RCC 7860 (cell line): ENCODE data around the gene CACUL1.
A peak's percentile ranks its signal among the peaks of the same experiment; 100 is the strongest.
"Not testable (repeated sequence)": the region's sequence is repeated elsewhere in the genome, so short reads cannot be mapped to it uniquely, and the experiment has no call there.

Source experiments
- DNase-seq: peaks from one replicate; pipeline ENCODE4 v3.0.0-alpha.2; 2015; ENCODE audit warnings: low spot score
- FAIRE-seq: peaks from 2 replicates; lab custom pipeline; 2012; peaks lifted over from hg19 to GRCh38; lab: Jason Lieb, UNC

The CACUL1 gene

DNA sequence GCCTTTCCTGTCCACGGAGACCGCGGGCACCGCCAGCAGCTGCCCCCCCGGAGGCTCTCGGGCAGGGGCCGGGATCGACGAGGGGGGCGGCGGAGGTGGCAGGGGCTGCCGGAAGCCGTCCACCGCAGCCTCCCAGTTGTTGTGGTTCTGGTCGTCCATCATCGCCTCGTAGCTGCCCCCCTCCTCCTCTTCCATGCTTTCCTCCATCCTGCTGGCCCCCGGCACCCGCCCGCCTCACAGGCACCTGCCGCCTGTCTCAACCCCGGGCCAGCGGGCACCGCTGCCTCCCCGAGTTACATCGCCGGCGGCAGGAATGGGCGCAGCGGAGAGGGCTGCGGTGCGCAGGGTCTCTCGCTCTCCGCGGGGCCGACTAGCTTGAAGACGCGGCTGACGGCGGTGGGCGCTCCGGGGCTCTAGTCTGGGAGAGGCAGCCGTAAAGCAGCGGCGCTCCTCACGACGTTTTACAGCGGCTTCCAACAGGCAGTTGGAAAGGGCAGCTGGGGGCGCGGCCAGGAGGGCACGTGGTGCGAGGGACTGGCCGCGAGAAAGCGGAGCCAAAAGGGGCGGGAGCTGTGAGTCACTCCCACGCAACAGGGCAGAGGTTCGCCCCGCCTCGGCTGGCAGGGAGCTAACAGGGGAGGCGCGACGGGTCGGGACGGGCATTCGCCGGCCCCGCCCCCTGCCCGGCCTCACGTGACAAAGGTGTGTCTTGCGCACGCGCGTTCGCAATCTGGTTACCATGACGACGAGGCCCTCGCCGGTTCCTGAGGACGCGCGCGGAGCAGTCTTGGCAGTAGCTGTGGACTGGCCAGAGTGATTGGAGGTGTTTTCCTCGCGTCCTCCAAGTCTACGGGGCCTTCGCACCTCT is at the start of gene CACUL1:
CACUL1 (minus strand) TSS at position 415 of the 868 bp plus-strand sequence; CDS start at position 207, 208 bp downstream.
- FAIRE-seq (peak; percentile 86), DNase-seq (peak; percentile 99)

DNA sequence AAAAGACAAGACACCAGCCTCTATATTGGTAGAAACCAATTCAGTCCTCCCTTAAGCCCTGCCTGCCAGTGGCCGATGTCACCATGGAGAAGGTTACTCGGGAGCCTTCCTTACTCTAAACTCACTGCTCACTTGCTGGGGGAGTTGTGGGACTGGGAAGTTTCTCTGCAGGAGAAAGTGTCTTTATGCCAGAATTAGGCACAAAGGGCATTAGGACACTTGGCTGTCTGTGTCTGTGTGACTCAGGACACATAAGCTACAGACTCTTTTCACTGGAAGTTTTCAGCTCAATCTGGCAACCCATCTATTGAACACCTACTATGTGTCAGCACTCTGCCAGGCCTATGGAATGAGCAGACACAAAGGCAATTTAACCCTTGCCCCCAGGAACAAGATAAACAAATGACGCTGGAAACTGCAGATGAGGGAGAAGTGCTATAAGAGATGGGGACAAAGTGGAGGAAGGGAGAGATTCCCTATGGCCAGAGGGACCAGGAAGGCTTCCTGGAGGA is 49.5 kb upstream of the CACUL1 start:
- FAIRE-seq = no peak

DNA sequence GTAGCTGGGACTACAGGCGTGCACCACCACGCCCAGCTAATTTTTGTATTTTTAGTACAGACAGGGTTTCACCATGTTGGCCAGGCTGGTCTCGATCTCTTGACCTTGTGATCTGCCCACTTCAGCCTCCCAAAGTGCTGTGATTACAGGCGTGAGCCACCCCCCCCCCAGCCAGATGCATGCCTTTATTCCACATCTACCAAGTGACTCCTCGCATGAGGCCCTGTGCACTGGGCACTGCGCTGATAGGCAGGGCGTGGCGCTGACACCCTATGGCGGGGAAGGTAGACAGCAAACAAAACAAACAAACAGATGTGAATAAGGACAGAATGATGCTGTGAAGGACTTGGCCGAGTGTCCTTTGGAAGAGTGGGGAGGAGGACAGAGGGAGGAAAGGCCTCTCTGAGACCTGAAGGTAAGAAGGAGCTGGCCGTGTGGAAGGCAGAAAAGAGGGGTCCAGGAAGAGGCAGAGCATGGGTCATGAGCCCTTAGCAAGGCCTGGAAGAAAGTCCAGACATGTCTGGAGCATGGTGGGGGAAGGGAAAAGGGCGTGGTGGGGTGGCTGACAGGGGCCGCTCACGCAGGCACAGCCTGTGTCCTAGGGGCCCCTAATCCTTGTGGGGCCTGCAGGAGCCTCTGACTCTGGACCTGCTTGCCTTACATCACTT is 47.5 kb upstream of the CACUL1 start:
- DNase-seq (no peak), FAIRE-seq (no peak)

More for the DNA sequence above, 49.5 kb upstream of the CACUL1 start:
- DNase-seq = no peak

DNA sequence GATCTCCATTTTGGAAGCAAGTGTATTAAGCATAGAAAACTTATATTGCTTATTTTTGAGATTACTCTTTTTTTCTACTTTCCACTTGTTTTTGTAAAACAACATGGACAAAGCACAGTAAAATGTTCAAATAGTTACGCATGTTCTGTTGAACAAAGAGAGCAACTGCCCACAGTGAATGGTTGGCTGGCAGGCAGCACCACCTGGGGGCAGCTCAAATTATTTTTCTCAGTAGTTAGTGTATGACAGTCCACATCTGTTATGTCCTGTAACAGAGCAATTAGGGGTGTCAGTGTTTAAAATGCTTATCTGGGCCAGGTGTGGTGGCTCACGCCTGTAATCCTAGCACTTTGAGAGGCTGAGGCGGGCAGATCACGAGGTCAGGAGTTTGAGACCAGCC is 46.1 kb upstream of the CACUL1 start:
- DNase-seq (no peak), FAIRE-seq (no peak)

DNA sequence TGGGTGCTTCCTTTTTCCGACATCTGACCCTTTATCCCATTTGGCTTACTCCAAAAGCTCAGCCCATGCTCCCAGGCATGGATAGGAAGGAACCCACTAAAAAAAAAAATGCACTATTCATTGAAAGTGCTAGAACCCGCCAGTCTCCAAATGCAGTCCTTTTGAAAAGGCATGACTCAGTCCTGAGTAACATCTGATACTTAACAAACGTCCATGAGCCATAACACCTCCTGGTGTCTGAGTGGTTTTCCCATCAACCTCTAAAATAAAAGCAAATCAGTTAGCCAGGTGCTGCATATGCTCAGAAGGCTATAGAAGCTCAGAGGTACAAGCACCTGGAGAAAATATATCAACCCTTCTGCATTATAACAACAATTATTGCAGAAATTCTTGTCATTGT is 45.0 kb upstream of the CACUL1 start:
- peak; percentile 69 for DNase-seq
- peak; percentile 79 for FAIRE-seq

DNA sequence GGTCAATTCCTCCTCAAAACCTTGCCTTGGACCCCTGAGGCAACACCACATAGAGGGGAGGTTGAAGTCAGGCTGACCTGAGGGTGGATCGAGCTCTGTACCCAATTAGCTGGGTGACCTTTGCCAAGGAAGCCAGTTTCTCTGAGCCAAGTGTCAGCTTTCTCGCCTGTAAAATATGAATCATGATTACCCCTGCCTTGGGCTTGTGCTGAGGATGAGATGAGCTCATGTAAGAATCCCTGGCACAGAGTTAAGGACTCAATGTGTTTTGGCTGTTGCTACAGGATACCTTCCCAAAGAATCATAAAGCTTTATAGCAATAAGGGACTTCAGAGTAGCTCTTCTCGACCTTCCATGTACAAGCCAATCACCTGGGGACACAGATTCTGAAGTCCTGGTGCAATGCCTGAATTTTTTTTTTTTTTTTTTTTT is 43.5 kb upstream of the CACUL1 start:
- DNase-seq = peak; percentile 87
- no peak for FAIRE-seq

DNA sequence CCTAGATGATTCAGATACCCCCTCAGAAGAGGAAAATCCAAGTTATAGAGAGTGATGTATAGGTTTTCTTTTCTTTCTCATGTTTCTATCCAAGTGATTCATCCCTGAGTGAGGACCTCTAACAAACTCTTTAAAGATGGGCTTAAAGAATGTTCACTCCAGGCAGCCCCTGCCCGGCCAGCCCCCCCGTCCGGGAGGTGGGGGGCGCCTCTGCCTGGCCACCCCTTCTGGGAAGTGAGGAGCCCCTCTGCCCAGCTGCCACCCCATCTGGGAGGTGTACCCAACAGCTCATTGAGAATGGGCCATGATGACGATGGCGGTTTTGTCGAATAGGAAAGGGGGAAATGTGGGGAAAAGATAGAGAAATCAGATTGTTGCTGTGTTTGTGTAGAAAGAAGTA is 40.2 kb upstream of the CACUL1 start:
- FAIRE-seq, DNase-seq: not testable (repeated sequence)

DNA sequence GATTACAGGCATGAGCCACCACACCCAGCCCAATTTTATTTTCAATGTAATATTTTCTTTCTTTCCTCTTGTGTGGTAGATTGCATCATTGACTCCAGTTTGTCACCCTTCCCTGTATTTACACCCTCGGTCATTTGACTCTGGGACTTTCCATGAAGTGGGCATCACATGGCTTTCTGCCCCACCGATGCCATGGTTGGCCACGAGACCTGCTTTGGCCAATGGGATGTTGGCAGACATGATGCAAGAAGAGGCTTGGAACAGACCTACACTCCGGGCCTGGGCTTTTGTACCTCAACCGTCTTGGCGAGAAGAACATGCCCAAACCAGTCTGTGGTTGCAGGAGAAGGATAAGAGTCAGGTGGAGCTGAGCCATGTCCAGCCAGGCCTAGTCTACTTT is 38.8 kb upstream of the CACUL1 start:
- DNase-seq (no peak), FAIRE-seq (no peak)

DNA sequence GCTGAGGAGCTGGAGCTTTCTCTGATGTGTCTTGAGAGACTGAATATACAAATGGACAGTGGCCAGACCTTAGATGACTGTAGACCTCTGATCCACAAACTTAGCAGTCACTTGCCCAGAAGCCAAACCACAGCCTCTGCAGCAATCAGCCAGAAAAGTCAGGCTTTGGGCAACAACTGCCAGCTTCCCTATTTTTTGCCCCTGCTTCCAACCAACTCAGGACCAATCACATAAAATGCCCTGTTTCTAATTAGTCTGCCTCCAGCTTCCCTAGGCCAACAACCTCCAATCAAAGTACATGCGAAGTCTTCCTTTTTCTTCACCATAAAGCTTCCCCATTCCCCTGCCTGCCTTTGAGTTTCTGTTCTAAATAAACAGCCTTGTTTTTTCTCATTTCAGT is 37.8 kb upstream of the CACUL1 start:
- FAIRE-seq (no peak), DNase-seq (no peak)

DNA sequence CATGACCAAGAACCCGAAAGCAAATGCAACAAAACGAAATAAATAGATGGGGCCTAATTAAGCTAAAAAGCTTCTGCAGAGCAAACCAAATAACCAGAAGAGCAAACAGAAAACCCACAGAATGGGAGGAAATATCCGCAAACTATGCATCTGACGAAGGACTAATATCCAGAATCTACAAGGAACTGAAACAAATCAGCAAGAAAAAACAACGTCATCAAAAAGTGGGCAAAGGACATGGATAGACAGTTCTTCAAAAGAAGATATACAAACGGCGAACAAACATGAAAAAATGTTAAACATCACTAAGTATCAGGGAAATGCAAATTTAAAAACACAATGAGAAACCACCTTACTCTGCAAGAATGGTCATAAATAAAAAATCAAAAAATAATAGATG is 35.3 kb upstream of the CACUL1 start:
- FAIRE-seq (no peak), DNase-seq (no peak)

DNA sequence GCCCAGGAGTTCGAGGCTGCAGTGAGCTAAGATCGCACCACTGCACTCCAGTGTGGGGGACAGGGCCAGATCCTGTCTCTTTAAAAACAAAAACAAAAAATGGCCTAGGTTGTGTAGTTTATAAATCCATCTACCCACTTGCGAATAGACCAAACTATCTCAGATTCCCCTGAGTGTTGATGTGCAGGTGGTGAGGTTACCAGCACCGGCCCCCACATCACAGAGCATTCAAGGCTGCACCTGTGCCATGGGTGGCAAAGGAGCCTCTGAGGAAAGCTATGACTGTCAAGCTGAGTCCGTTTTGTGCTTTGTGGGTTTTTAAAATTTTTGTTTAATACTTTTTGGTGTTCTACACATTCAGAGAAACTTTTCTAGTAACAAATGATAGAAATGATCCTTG is 30.8 kb upstream of the CACUL1 start:
- FAIRE-seq (no peak), DNase-seq (no peak)

DNA sequence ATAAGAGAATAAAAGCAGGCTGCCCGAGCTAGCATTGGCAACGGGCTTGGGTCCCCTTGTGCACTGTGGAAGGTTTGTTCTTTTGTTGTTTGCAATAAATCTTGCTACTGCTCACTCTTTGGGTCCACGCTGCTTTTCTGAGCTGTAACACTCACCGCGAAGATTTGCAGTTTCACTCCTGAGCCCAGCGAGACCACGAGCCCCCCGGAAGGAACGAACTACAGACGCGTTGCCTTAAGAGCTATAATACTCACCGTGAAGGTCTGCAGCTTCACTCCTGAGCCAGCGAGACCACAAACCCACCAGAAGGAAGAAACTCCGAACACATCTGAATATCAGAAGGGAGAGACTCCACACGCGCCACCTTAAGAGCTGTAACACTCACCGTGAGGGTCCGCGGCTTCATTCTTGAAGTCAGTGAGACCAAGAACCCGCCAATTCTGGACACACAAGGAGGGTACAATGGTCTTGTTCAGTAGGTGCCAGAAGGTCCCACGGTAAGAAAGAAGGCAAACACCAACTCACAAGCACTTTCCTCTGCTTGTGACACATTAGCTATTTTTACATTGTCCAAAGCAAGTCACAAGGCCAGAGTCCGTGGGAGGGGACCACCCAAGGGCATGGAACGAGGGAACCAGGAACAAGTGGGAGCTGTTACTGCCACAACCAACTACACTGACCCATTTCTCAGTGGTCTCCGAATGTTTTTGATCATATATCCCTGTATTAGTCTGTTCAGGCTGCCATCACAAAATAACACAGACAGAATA is 29.2 kb upstream of the CACUL1 start:
- no peak for DNase-seq
- FAIRE-seq = no peak

DNA sequence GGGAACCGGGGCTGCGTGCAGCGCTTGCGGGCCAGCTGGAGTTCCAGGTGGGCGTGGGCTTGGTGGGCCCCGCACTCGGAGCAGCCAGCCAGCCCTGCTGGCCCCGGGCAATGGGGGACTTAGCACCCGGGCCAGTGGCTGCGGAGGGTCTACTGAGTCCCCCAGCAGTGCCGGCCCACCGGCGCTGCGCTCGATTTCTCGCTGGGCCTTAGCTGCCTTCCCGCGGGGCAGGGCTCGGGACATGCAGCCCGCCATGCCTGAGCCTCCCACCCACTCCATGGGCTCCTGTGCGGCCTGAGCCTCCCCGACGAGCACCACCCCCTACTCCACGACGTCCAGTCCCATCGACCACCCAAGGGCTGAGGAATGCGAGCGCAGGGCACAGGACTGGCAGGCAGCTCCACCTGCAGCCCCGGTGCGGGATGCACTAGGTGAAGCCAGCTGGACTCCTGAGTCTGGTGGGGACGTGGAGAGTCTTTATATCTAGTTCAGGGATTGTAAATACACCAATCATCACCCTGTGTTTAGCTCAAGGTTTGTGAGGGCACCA is 28.2 kb upstream of the CACUL1 start:
- not testable (repeated sequence) for FAIRE-seq, DNase-seq

DNA sequence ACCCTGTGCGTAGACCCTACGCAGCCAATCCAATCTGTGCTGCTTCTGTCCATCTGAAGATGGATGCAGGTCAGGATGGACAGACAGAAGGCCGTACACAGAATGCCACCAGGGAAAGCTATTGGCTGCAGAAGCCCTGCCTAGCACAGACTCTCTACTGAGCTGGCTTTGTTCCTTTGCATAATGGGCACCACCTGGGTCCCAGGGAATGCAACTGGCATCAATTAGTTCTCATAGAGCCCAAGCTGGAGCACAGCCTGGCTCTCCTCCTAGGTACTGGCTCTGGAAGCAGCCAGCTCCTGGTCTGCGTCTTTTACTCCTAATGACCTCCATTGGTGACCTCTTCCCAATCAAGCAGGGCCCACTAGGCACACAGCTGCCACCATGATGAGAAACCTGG is 26.8 kb upstream of the CACUL1 start:
- FAIRE-seq (no peak), DNase-seq (no peak)

DNA sequence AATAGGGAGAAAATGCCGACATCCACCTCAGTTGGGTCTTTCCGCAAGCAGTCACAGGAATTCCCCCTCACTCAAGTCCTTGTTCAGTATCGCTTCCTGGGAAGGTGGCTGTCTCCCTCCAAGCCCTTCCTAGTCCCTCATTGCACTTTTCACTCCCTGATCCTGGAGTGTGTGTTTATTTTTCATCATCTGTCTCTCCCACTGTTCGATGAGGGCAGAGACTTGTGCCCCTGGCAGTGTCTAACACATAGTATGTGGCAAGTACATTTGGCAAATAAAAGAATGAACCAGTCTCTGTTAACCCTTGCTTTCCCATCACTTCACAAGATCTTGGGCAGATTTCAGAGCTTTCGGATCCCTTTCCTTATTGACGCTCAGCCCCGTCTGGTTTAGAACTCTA is 24.0 kb upstream of the CACUL1 start:
- FAIRE-seq (no peak), DNase-seq (no peak)

DNA sequence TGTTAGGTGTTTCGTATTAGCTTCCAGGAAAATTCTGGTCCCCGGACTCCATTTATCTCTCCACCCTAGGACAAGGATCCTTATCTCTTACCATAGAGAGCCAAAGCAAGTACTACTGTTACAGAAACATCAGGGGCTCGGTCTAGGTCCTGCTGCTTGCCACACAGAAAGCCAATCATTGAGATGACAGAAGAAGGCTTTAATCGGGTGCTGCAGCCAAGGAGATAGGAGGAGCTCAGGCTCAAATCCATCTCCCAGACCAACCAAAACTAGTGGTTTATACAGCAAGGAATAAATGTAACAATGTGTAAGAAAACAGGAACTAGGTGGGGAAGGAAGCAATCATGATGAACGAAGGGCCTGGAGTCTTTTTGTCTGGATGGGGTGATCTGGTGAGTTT is 22.2 kb upstream of the CACUL1 start:
- DNase-seq = no peak
- FAIRE-seq = no peak

DNA sequence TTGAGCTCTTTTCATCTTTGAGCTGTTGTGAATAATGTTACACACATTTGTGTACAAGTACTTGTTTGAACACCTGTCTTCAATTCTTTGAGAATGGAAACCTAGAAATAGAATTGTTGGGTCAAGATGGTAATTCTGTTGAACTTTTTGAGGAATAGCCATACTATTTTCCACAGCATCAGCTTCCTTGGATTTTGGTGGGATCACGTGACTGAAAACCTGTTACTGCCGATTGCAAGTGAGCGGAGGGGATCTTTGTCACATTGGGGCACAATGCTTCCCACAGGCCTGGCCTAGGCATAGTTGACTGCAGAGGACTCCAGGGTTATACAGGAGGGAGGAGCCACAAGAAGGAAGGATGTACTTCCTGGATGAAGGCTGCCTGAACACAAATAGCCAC is 21.3 kb upstream of the CACUL1 start:
- DNase-seq = no peak
- no peak for FAIRE-seq

DNA sequence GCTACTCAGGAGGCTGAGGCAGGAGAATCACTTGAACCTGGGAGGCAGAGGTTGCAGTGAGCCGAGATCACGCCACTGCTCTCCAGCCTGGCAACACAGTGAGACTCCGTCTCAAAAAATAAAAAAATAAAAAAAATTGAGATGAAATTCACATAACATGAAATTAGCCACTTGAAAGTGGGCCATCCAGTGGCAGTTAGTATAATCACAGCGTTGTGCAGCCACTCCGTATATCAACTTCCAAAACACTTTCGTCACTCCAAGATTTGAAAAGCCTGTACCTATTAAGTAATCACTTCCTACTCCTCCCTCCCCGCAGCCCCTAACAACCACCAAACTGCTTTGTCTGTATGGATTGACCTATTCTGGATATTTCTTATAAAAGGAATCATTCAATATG is 20.7 kb upstream of the CACUL1 start:
- DNase-seq (no peak), FAIRE-seq (no peak)

DNA sequence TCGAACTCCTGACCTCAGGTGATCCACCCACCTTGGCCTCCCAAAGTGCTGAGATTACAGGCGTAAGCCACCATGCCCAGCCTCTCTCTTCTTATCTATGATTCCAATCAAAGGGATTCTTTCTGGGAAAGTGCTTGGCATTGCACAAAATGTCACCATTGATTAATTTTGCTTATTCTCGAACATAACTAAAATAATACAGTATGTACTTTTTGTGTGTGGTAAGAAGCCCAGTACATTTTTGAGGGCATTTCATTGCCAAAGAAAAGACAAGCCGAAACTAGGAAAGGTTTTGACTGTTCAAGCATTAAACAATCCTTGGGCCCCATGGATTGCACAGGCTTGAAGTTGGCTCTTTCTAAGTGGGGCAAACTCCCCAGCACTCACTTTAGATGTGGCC is 18.3 kb upstream of the CACUL1 start:
- FAIRE-seq (no peak), DNase-seq (no peak)

DNA sequence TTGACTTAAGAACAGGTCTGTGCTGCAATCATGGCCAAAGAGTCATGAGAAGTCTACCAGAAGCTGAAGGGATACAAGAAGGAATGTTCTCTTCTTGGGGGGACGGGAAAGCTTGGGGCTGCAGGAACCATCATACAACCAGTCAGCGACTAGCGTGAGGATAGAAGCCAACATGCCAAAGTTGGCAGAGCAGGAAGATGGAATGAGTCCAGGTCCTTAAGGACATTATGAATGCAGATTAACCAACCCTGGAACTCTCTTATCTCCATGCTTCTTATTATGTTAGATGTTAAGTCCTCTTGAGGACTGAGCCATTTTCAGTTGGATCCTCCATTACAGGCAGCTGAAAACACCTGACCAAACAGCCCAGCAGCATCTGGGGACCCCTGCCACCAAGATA is 17.2 kb upstream of the CACUL1 start:
- DNase-seq = no peak
- FAIRE-seq = no peak
